Measurements from ENCODE around the gene TTN. TPM values are rescaled to one million over a fixed set of nuclear protein-coding genes. Genes with fewer than 3 reads are reported as not detected.

The TTN gene
- total RNA-seq, 3 donors from 2014 or later = 2.9 to 23.4 (median 3.5) TPM

DNA sequence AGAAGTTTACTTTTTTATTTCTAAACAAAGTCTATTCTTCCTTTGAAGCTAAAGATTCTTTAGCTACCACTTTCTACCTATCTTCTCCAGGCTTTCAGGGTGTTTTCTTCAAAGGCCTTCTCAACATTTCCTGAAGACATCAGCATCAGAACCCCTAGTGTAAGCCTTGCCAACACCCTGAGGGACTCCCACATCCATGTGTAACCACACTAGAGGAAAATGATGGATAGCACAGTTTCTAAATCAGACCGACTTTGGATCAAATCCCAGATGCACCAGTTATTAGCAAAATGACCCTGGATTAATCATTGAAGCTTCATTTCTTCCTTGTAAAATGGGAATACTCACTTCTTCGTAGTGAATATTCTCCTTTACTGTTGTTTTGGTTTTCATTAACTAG, 4.7 kb upstream of the TTN start:
- no peak overlapping the region for H3K27ac ChIP-seq
- DNase-seq (ENCODE audit: low spot score in 2 of 2) = no peak
- H3K36me3 ChIP-seq = no peaks in the 10 kb centered on the region
- no peaks in the 10 kb centered on the region for H3K9me3 ChIP-seq
- H3K4me3 ChIP-seq = no peak overlapping the region
- TF ChIP-seq, protein P1, sequence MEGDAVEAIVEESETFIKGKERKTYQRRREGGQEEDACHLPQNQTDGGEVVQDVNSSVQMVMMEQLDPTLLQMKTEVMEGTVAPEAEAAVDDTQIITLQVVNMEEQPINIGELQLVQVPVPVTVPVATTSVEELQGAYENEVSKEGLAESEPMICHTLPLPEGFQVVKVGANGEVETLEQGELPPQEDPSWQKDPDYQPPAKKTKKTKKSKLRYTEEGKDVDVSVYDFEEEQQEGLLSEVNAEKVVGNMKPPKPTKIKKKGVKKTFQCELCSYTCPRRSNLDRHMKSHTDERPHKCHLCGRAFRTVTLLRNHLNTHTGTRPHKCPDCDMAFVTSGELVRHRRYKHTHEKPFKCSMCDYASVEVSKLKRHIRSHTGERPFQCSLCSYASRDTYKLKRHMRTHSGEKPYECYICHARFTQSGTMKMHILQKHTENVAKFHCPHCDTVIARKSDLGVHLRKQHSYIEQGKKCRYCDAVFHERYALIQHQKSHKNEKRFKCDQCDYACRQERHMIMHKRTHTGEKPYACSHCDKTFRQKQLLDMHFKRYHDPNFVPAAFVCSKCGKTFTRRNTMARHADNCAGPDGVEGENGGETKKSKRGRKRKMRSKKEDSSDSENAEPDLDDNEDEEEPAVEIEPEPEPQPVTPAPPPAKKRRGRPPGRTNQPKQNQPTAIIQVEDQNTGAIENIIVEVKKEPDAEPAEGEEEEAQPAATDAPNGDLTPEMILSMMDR (IDR thresholded peaks at IDR 0.05) = no peak
- no peak for TF ChIP-seq POLR2A (IDR thresholded peaks at IDR 0.05)
- no peak for TF ChIP-seq POLR2AphosphoS5 (IDR thresholded peaks at IDR 0.05)
- intact Hi-C loops (cut with DNase I; ENCODE audit: low total_unique reads) = no loop called here
- no peaks in the 10 kb centered on the region for H3K27me3 ChIP-seq
- H3K4me1 ChIP-seq = no peaks in the 10 kb centered on the region

GRCh38 chr2:178811045-178811444, 3.8 kb upstream of the TTN start:
- no peaks in the 10 kb centered on the region for H3K9me3 ChIP-seq
- intact Hi-C loops (cut with DNase I; ENCODE audit: low total_unique reads) = no loop called here
- H3K4me1 ChIP-seq = no peaks in the 10 kb centered on the region
- H3K27ac ChIP-seq = no peak overlapping the region
- TF ChIP-seq POLR2AphosphoS5 (IDR thresholded peaks at IDR 0.05) (no peak), POLR2A (IDR thresholded peaks at IDR 0.05) (no peak)
- TF ChIP-seq, protein P1 (IDR thresholded peaks at IDR 0.05) = no peak
- no peaks in the 10 kb centered on the region for H3K27me3 ChIP-seq
- H3K36me3 ChIP-seq = no peaks in the 10 kb centered on the region
- H3K4me3 ChIP-seq = no peak overlapping the region
- no peak for DNase-seq (ENCODE audit: low spot score in 2 of 2)

GRCh38 chr2:178810422-178810821, 3.2 kb upstream of the TTN start:
- Histone ChIP-seq H3K4me3 (no peak overlapping the region), H3K4me1 (no peaks in the 10 kb centered on the region), H3K27me3 (no peaks in the 10 kb centered on the region), H3K36me3 (no peaks in the 10 kb centered on the region), H3K9me3 (no peaks in the 10 kb centered on the region), H3K27ac (no peak overlapping the region)
- DNase-seq (ENCODE audit: low spot score in 2 of 2) = no peak
- intact Hi-C loops (cut with DNase I; ENCODE audit: low total_unique reads) = no loop called here
- TF ChIP-seq, protein P1 (IDR thresholded peaks at IDR 0.05) = no peak
- TF ChIP-seq POLR2A (IDR thresholded peaks at IDR 0.05) = no peak
- no peak for TF ChIP-seq POLR2AphosphoS5 (IDR thresholded peaks at IDR 0.05)

GRCh38 chr2:178806543-178806942, 680 bp downstream of the TTN start:
- no peak overlapping the region for H3K4me3 ChIP-seq
- H3K27me3 ChIP-seq = no peaks in the 10 kb centered on the region
- no peak overlapping the region for H3K27ac ChIP-seq
- intact Hi-C loops (cut with DNase I; ENCODE audit: low total_unique reads) = no loop called here
- no peak for DNase-seq (ENCODE audit: low spot score in 2 of 2)
- H3K9me3 ChIP-seq = no peaks in the 10 kb centered on the region
- no peaks in the 10 kb centered on the region for H3K4me1 ChIP-seq
- no peaks in the 10 kb centered on the region for H3K36me3 ChIP-seq
- TF ChIP-seq POLR2A (IDR thresholded peaks at IDR 0.05) = no peak
- TF ChIP-seq, protein P1 (IDR thresholded peaks at IDR 0.05) = no peak
- TF ChIP-seq POLR2AphosphoS5 (IDR thresholded peaks at IDR 0.05) = no peak

- intact Hi-C loops (cut with DNase I; ENCODE audit: low total_unique reads) = no loop called here
- H3K36me3 ChIP-seq = no peaks in the 10 kb centered on the region
Measured at GRCh38 chr2:178805457-178805856, 1.8 kb downstream of the TTN start.

More at GRCh38 chr2:178805457-178805856, 1.8 kb downstream of the TTN start:
- Histone ChIP-seq H3K4me3 (no peak overlapping the region), H3K9me3 (no peaks in the 10 kb centered on the region), H3K27ac (no peak overlapping the region), H3K4me1 (no peaks in the 10 kb centered on the region), H3K27me3 (no peaks in the 10 kb centered on the region)
- DNase-seq (ENCODE audit: low spot score in 2 of 2) = no peak
- no peak for TF ChIP-seq POLR2AphosphoS5 (IDR thresholded peaks at IDR 0.05)
- no peak for TF ChIP-seq POLR2A (IDR thresholded peaks at IDR 0.05)
- TF ChIP-seq, protein P1 (IDR thresholded peaks at IDR 0.05) = no peak

Measured in breast epithelium (tissue), 4 donors.